ENCODE data around the gene DAPK1.
A peak's percentile ranks its signal among the peaks of the same experiment; 100 is the strongest.

Gene DAPK1

DNA sequence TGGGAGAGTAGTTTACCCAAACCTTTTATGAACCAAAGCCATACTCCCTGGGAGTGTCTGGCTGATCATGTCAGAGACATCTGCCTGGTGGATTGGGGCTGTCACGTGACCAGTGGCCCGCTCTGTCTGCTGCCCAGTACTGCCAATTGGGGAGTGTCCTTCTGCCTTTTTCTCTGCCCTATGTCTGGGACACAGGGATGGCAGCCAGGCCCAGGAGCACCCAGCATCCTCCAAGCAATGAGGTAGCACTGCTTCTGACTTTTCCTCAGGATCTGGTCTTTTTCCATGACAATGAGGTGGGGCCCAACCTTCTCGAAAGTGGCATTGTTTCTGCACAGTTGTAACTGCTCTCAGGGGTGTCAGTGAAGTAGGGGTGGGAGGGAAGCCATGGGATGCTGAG lies 21.8 kb downstream of the DAPK1 start:
- Mint-ChIP-seq H3K9me3 (no peaks in the 10 kb centered on the region), H3K36me3 (ENCODE audit: low read depth) (no peaks in the 10 kb centered on the region), H3K4me3 (no peak overlapping the region), H3K27me3 (peaks cover 12% of the 10 kb centered on the region), H3K27ac (no peak overlapping the region), H3K4me1 (ENCODE audit: low read depth) (peaks cover 3% of the 10 kb centered on the region)
- no peak for DNase-seq

DNA sequence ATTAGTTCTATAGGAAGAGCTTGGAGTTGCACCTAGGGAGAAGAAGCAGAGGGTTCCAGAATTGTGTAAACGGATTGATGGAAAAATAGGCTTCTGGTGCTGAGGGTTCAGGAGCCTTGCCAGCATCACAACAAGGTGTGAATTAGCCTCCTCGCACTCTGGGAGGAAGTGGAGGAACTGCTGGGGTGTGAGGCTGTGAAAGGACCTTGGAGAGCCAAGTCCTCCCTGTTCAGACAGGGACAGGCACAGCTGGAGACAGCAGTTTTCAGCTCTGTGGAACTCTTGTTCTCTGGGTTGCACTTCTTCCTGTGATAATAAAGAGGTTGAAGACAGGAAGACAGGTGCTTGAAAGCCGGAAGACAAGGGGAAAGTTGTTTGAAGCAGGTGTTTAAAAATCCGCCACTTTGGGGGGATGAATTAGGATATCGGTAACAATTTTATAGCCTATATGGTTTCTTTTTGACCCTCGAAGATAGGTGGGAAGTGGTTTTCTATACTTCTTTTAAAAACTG lies 22.6 kb downstream of the DAPK1 start:
- no peak for DNase-seq
- Mint-ChIP-seq H3K9me3 (no peaks in the 10 kb centered on the region), H3K4me1 (ENCODE audit: low read depth) (peaks cover 3% of the 10 kb centered on the region), H3K27ac (no peak overlapping the region), H3K4me3 (no peak overlapping the region), H3K36me3 (ENCODE audit: low read depth) (no peaks in the 10 kb centered on the region), H3K27me3 (peaks cover 12% of the 10 kb centered on the region)

DNA sequence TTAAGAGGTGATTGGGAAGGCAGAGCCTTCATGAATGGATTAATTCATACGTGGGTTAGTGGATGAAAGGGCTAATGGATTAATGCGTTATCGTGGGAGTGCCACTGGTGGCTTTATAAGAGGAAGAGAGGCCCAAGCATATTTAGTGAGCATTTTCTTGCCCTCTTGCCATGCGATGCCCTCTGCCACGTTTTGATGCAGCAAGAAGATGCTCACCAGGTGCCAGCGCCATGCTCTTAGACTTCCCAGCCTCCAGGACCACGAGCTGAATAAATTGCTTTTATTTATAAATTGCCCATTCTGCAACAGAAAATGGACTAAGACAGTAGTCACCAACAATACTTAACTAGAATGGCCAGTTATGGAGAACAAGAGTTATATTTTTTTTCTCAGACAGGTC lies 24.2 kb downstream of the DAPK1 start:
- peaks cover 5% of the 10 kb centered on the region for H3K27me3 Mint-ChIP-seq
- H3K4me1 Mint-ChIP-seq (ENCODE audit: low read depth), result peaks cover 3% of the 10 kb centered on the region
- H3K36me3 Mint-ChIP-seq (ENCODE audit: low read depth), result no peaks in the 10 kb centered on the region

DNA sequence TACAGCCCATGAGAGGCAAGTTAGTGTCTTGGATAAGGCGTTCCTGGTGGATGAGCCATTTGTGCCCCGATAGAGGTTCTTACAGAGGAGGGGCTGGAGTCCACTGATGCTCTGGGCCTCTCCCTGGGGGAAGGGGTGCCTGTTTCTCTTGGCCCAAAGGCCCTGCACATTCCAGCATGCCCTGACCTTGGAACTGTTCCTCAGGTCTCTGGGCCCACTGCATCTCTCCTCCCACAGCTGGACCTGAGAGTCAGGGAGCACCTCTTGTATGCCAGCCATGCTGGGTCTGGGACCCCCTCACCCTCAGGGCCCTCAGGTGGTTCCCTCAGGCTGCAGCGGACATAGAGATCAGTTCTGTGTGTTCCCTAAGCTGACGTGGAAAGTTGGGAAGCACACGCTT lies 26.4 kb downstream of the DAPK1 start:
- Mint-ChIP-seq H3K27ac (no peak overlapping the region), H3K36me3 (ENCODE audit: low read depth) (no peaks in the 10 kb centered on the region), H3K27me3 (no peaks in the 10 kb centered on the region), H3K9me3 (no peaks in the 10 kb centered on the region), H3K4me3 (no peak overlapping the region), H3K4me1 (ENCODE audit: low read depth) (peaks cover 3% of the 10 kb centered on the region)
- no peak for DNase-seq

More for the DNA sequence above, 24.2 kb downstream of the DAPK1 start:
- H3K27ac Mint-ChIP-seq, result no peak overlapping the region
- no peak for DNase-seq
- H3K4me3 Mint-ChIP-seq, result no peak overlapping the region
- no peaks in the 10 kb centered on the region for H3K9me3 Mint-ChIP-seq

DNA sequence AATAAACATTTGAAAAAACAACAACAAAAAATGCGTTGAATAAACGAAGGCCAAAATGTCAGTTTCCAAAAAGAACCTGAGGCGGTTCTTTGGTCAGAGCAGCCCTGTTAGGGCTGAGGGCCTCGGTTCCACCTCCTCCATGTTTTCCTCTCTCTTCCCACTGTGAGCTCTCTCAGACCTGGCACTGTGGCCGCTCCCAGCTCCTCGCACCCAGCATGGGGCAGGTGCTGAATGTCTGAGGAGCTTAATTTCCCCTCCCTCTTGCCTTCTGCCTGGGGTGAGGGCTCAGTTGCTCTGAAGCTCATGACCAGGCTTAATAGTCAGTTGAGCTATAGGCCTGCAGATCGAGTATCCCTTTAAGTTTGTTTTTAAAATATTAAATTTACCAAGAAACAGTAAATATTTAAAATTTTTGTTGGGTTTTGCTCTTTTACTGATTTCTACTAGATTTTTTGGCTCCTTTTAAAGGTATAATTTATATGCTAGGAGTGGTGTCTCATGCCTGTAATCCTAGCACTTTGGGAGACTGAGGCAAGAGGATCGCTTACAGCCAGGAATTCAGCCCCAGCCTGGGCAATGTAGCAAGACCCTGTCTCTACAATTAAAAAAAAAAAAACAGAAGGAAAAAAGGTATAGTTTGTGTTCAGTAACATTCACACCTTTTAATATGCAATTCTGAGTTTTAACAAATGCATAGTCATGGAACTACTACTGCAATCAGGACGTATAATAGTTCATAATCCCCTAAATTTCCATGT lies 28.1 kb downstream of the DAPK1 start:
- H3K27me3 Mint-ChIP-seq, result no peaks in the 10 kb centered on the region
- no peaks in the 10 kb centered on the region for H3K4me1 Mint-ChIP-seq (ENCODE audit: low read depth)

DNA sequence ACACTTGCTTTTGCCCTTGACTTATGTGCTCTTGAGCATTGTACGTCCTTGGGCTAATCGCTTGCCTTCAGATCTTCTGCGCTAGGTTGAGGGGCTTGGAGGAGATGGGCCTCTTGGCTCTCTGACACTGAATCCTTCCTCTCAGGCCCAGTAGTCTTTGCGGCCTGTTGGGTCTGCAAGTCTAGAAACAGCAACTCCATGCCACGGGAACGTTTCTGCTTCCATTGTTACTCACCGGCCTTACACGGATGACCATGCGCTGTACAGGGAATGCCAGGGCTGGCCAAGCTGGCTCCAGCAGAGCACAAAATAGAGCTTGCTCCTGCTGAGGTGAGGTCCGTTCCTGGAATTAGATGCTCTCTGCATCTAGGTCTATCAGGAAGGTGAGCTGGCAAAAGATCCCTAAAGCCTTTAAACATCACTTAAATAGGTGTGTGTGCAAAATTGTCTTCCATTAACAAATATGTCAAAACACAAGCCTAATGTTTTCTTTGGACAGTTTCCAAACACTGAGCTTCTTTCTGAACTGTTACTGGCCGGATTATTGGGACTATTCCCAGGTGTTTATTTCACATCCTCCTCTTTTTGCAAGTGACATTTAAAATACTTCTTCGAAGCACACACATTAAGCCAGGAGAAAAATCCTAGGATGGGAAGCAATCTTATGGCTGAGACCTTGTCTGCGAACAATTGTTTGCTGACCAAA lies 29.7 kb downstream of the DAPK1 start:
- Mint-ChIP-seq H3K9me3 (no peaks in the 10 kb centered on the region), H3K4me3 (no peak overlapping the region), H3K27ac (no peak overlapping the region), H3K4me1 (ENCODE audit: low read depth) (peaks cover 3% of the 10 kb centered on the region), H3K27me3 (no peaks in the 10 kb centered on the region), H3K36me3 (ENCODE audit: low read depth) (no peaks in the 10 kb centered on the region)
- no peak for DNase-seq

More for the DNA sequence above, 28.1 kb downstream of the DAPK1 start:
- DNase-seq, result no peak
- Mint-ChIP-seq H3K36me3 (ENCODE audit: low read depth) (no peaks in the 10 kb centered on the region), H3K4me3 (no peak overlapping the region), H3K9me3 (no peaks in the 10 kb centered on the region), H3K27ac (no peak overlapping the region)

DNA sequence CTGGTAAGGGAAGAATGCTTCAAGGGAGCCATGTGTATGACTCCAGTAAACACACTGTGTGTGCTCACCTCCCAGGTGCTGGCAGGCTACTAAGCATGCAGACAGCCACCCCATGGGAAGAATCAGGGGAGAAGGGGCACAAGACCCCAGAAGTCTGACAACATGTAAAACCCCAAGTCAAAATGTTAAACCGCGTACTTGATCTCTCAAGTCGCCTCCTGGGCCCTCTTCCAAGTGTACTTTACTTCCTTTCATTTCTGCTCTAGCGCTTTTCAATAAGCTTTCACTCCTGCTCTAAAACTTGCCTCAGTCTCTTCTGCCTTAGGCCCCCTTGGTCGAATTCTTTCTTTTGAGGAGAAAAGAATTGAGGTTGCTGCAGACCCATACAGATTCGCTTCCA lies 31.3 kb downstream of the DAPK1 start:
- no peak overlapping the region for H3K27ac Mint-ChIP-seq

DNA sequence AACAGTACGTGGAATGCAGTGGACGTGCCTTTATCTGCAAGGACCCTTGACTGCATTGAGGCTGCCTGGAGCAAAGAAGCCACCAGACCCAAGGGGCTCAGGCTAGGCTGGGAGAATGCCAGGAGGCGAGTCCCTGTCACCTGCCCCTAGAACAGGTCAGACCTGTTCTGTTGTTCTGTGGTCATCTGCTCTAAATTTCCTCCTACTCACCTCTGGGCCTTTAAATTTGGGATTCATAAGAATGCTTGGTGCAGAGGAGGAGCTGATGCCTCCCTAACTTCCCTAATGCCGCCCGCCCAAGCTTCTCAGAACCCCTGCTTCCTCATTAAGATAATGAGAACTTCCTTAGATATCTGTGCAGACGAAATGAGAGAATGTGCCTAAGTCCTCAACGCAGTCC lies 32.0 kb downstream of the DAPK1 start:
- Mint-ChIP-seq H3K27me3 (no peaks in the 10 kb centered on the region), H3K9me3 (no peaks in the 10 kb centered on the region), H3K27ac (no peak overlapping the region), H3K36me3 (ENCODE audit: low read depth) (no peaks in the 10 kb centered on the region), H3K4me1 (ENCODE audit: low read depth) (peaks cover 3% of the 10 kb centered on the region), H3K4me3 (no peak overlapping the region)
- no peak for DNase-seq

More for the DNA sequence above, 31.3 kb downstream of the DAPK1 start:
- no peak for DNase-seq
- Mint-ChIP-seq H3K4me3 (no peak overlapping the region), H3K9me3 (no peaks in the 10 kb centered on the region), H3K4me1 (ENCODE audit: low read depth) (peaks cover 3% of the 10 kb centered on the region), H3K36me3 (ENCODE audit: low read depth) (no peaks in the 10 kb centered on the region), H3K27me3 (no peaks in the 10 kb centered on the region)

DNA sequence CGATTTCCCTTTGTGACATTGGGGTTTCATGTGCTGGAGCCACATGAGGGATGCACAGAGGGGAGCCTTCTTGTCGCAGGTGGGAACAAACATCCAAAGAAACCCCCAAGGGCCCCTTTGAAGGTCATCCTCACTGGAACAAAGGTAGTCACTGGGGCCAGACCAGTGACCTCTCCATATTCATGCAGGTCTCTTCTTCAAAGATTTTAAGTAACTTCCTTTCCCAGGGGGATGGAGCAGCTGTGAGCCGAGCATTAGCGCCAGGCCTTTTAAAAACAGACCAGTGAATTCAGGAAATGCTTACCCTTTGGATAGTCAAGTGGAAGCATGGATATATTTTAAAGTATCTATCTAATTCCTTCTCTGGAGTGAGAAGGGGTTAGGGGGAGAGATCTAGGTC lies 33.0 kb downstream of the DAPK1 start:
- Mint-ChIP-seq H3K36me3 (ENCODE audit: low read depth) (no peaks in the 10 kb centered on the region), H3K27me3 (no peaks in the 10 kb centered on the region), H3K4me3 (no peak overlapping the region), H3K4me1 (ENCODE audit: low read depth) (peaks cover 12% of the 10 kb centered on the region), H3K9me3 (no peaks in the 10 kb centered on the region), H3K27ac (no peak overlapping the region)
- DNase-seq, result no peak

DNA sequence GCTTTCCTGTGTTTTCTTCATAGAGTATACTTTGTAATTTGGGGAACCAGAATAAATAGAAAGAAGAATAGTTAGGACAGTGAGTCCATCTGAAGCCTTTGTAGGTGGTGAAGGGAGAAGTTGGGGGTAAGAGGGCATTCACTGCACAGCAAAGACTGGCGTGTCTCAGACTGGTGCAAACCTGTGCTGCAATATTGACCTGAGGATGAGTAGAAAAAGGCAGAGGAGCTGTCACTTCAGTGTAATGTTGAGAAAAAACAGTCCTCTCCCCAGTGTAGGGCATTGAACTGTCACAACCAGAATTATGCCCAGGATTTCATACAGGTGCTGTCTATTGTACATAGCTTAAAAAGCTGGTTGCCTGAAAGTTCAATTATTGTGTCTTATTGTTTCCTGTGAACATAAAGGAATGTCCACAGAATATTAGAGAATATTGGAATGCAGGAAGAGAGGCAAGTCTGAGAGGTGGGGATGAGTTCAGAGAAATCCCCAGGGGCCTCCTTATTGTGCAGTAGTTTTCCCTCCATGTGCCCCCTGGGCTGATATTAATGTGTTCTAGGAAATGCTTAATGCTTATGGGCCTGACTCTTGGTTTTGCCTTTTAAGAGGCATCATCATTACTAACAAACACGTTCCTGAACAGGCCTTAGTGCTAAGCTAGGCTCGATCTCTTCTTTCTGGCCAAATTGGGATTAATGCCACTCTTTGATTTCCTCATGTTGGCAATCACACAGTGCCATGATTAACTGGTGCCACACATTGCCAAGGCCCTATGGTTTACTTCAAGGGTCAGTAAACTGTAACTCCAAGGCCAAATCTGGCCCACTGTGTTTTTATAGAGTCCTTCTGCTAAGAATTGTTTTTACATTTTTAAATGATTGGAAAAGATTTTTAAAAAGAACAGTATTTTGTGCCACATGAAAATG lies 34.0 kb downstream of the DAPK1 start:
- DNase-seq, result no peak
- Mint-ChIP-seq H3K4me3 (no peak overlapping the region), H3K27ac (no peak overlapping the region), H3K4me1 (ENCODE audit: low read depth) (peaks cover 18% of the 10 kb centered on the region), H3K9me3 (no peaks in the 10 kb centered on the region), H3K27me3 (no peaks in the 10 kb centered on the region), H3K36me3 (ENCODE audit: low read depth) (no peaks in the 10 kb centered on the region)

DNA sequence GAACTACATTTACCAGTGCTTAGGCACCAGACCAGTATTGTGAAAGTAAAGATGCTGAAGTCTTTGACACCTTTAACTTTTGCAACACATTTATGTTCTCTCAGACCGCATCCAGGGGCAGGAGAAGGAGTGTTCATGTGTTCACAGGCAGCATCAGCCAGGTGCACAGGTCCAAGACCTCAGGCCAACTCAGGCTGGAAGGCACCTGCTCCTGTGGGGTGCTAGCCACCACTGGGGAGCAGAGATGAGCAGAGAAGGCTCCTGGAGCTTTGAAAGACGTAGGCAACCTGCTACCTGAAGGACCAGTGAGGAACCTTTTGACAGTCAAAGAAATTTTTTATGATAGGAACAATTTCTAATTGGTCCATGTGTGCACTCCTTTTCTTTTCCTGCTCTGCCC lies 35.6 kb downstream of the DAPK1 start:
- Mint-ChIP-seq H3K27ac (no peak overlapping the region), H3K27me3 (no peaks in the 10 kb centered on the region), H3K4me3 (no peak overlapping the region), H3K4me1 (ENCODE audit: low read depth) (peaks cover 22% of the 10 kb centered on the region), H3K9me3 (no peaks in the 10 kb centered on the region), H3K36me3 (ENCODE audit: low read depth) (no peaks in the 10 kb centered on the region)
- DNase-seq, result no peak

DNA sequence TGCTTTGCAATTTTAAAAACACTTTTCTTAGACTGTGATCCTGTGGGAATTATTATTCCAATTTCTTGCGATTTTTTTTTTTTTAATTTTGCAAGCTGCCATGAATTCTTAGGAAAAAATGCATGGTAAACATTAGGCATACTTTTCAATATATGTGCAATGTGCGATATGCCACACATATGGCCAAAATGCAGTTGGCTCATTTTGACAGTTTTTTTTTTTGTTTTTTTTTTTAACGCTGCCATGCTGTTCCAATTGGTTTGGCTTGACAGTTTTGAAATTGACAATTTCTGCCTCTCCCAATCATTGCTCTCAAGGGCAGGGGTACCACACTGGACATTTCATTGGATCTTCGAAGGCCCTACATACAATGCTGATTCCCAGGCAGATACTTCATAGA lies 36.4 kb downstream of the DAPK1 start:
- Mint-ChIP-seq H3K27ac (no peak overlapping the region), H3K27me3 (no peaks in the 10 kb centered on the region), H3K4me1 (ENCODE audit: low read depth) (peaks cover 22% of the 10 kb centered on the region), H3K9me3 (no peaks in the 10 kb centered on the region), H3K36me3 (ENCODE audit: low read depth) (no peaks in the 10 kb centered on the region), H3K4me3 (no peak overlapping the region)
- no peak for DNase-seq

DNA sequence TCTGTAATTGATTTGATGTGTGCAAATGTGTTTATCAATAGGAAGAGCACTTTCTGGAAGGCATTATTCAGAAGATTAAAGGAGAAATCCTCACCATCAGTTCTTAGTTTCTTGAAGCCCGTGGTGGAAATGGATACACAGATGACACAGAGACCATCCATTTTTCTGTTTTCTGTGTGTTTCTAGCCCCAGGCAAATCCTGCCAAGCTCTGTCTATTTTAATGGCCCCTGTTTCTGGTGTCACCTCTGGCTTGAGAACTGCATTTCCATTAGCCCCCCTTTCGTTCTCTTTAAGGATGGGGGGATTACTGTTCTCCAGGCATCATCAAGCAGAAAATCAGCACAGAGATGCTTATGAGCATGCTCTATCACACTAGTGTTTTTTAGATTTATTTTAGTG lies 37.3 kb downstream of the DAPK1 start:
- DNase-seq, result no peak
- H3K9me3 Mint-ChIP-seq, result no peaks in the 10 kb centered on the region

DNA sequence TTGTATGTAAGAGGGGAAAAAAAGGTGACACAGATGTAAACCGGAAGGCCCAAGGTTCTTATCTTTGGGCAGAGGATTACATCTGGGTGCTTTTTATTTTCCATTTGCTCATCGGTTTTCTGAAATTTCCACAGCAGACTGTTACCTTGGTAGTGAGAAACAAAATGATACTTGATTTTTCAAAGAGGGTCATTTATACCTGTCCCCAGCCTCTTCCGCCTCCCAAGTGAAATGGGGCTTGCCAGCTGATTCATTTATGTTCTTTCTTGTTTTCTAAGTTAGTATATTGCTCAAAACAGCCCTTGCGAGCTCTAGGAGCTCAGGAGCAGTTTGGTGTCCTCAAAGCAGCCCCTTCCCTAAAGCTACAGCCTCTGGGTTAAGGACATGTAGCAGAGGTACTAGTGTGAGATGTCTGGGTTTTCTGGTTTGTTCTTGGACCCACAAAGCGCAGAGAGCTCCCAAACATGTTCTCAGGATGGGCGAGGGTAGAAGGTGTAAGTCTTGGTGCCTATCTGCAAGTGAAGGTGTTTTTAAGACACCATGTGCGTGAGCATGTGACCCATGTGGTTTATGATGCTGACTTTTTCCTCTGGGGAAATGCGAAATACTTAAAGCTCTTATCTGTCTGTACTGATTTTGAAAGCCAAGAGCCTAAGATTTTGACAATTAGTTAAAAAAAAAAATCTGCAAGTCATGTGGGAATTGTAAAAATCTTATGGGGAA lies 38.3 kb downstream of the DAPK1 start:
- H3K27ac Mint-ChIP-seq, result peak overlapping the region; percentile 94
- no peaks in the 10 kb centered on the region for H3K36me3 Mint-ChIP-seq (ENCODE audit: low read depth)
- H3K4me1 Mint-ChIP-seq (ENCODE audit: low read depth), result peaks cover 22% of the 10 kb centered on the region
- no peaks in the 10 kb centered on the region for H3K9me3 Mint-ChIP-seq
- DNase-seq, result peak; percentile 36
- no peaks in the 10 kb centered on the region for H3K27me3 Mint-ChIP-seq
- peak overlapping the region; percentile 20 for H3K4me3 Mint-ChIP-seq

More for the DNA sequence above, 37.3 kb downstream of the DAPK1 start:
- Mint-ChIP-seq H3K4me1 (ENCODE audit: low read depth) (peaks cover 22% of the 10 kb centered on the region), H3K36me3 (ENCODE audit: low read depth) (no peaks in the 10 kb centered on the region), H3K4me3 (no peak overlapping the region), H3K27ac (peak overlapping the region; percentile 33), H3K27me3 (no peaks in the 10 kb centered on the region)

Data from activated T-cell treated with anti-CD3 and anti-CD28 coated beads, Interleukin-2, amount 50 U/mL, for 24 hours (primary cell).